ENCODE results near the gene FOXP1. TPM values are rescaled to one million over a fixed set of nuclear protein-coding genes. Genes with fewer than 3 reads are reported as not detected.

The FOXP1 gene
- total RNA-seq, 4 donors from 2014 or later, result 181 to 225 (median 205) TPM

- peaks cover 13 to 48% (median 43%) of the 10 kb centered on the region in 4 donors for H3K4me1 ChIP-seq
- H3K4me3 ChIP-seq, result no peak overlapping the region
- H3K27me3 ChIP-seq, result no peaks in the 10 kb centered on the region
- peaks cover 30 to 76% (median 60%) of the 10 kb centered on the region in 4 donors for H3K36me3 ChIP-seq
- DNase-seq (ENCODE audit: extremely low spot score), result no peak
- H3K27ac ChIP-seq (replicated peaks in 1 of 4), result peak overlapping the region in 1 of 4 donors; percentile 28
- intact Hi-C loops (cut with DNase I), result loop anchor here (5.0 kb wide), 1 partner anchor 237 kb away; no protein-coding TSS in a partner anchor
- no peaks in the 10 kb centered on the region for H3K9me3 ChIP-seq
- 92% methylated on average over 12 of the region's 14 CpGs for WGBS
- TF ChIP-seq CTCF (IDR thresholded peaks at IDR 0.05) (no peak), EP300 (IDR thresholded peaks at IDR 0.05) (no peak)
Measured at GRCh38 chr3:70959506-70960291, 623.8 kb downstream of the FOXP1 start.

GRCh38 chr3:70952033-70952747 is 631.3 kb downstream of the FOXP1 start:
- no peaks in the 10 kb centered on the region for H3K27me3 ChIP-seq
- intact Hi-C loops (cut with DNase I), result no loop called here
- TF ChIP-seq POLR2AphosphoS5 (IDR thresholded peaks at IDR 0.05), result no peak
- TF ChIP-seq POLR2A (IDR thresholded peaks at IDR 0.05; ENCODE audit: low read depth), result no peak
- no peak for TF ChIP-seq EP300 (IDR thresholded peaks at IDR 0.05)
- TF ChIP-seq CTCF (IDR thresholded peaks at IDR 0.05), result no peak
- peaks cover 0 to 3% (median 0%) of the 10 kb centered on the region in 4 donors for H3K36me3 ChIP-seq
- no peak for DNase-seq (ENCODE audit: extremely low spot score)
- no peak overlapping the region for H3K4me3 ChIP-seq
- WGBS, result 87% methylated on average over 12 of the region's 12 CpGs
- H3K9me3 ChIP-seq, result no peaks in the 10 kb centered on the region
- peaks cover 9 to 64% (median 59%) of the 10 kb centered on the region in 4 donors for H3K4me1 ChIP-seq
- H3K27ac ChIP-seq (replicated peaks in 1 of 4), result no peak overlapping the region

- Histone ChIP-seq H3K4me1 (peaks cover 4 to 58% (median 50%) of the 10 kb centered on the region in 4 donors), H3K27me3 (no peaks in the 10 kb centered on the region), H3K27ac (replicated peaks in 1 of 4) (no peak overlapping the region), H3K4me3 (no peak overlapping the region), H3K36me3 (no peaks in the 10 kb centered on the region), H3K9me3 (no peaks in the 10 kb centered on the region)
- WGBS, result 57% methylated on average over 5 of the region's 5 CpGs
- intact Hi-C loops (cut with DNase I), result no loop called here
- DNase-seq (ENCODE audit: extremely low spot score), result no peak
- TF ChIP-seq POLR2AphosphoS5 (IDR thresholded peaks at IDR 0.05) (no peak), EP300 (IDR thresholded peaks at IDR 0.05) (no peak), CTCF (IDR thresholded peaks at IDR 0.05) (no peak)
Measured at GRCh38 chr3:70951316-70951715, 632.2 kb downstream of the FOXP1 start.

GRCh38 chr3:70947579-70947978 is 635.9 kb downstream of the FOXP1 start:
- no peaks in the 10 kb centered on the region for H3K27me3 ChIP-seq
- intact Hi-C loops (cut with DNase I), result no loop called here
- no peak for DNase-seq (ENCODE audit: extremely low spot score)
- no peak overlapping the region for H3K4me3 ChIP-seq
- peaks cover 0 to 44% (median 32%) of the 10 kb centered on the region in 4 donors for H3K4me1 ChIP-seq
- no peak overlapping the region for H3K27ac ChIP-seq (replicated peaks in 1 of 4)
- TF ChIP-seq EP300 (IDR thresholded peaks at IDR 0.05) (no peak), POLR2AphosphoS5 (IDR thresholded peaks at IDR 0.05) (no peak), CTCF (IDR thresholded peaks at IDR 0.05) (no peak), POLR2A (IDR thresholded peaks at IDR 0.05; ENCODE audit: low read depth) (no peak)
- H3K9me3 ChIP-seq, result no peaks in the 10 kb centered on the region
- 48% methylated on average over 1 of the region's 1 CpG for WGBS
- no peaks in the 10 kb centered on the region for H3K36me3 ChIP-seq

Measured in esophagus muscularis mucosa (tissue), 4 donors.